OCI-LY7 (cell line): ENCODE measurements around the gene COL1A2.

Experiments
- CTCF ChIP-seq: fragments of 200-600 bp; sonication (generic); conservative IDR thresholded peaks from 2 replicates; pipeline ENCODE4 v1.5.1; 2014; ENCODE audit warnings: mild to moderate bottlenecking, antibody characterized with exemption, low read length, moderate library complexity, mixed read lengths
- EZH2phosphoT487 ChIP-seq: fragments of 200-600 bp; sonication (generic); IDR thresholded peaks from 2 replicates; pipeline ENCODE4 v1.6.1; 2018; ENCODE audit warnings: low read depth, borderline replicate concordance, mild to moderate bottlenecking, mixed run types, antibody characterized with exemption, low read length, moderate library complexity, mixed read lengths

GRCh38 chr7:94414980-94415379, 20.3 kb downstream of the COL1A2 start:
- TF ChIP-seq CTCF (no peak), EZH2phosphoT487 (no peak)
